ENCODE data around the gene TBX21.

- TF ChIP-seq YY1 (IDR thresholded peaks at IDR 0.05; ENCODE audit: extremely low read depth, insufficient replicate concordance, low read depth, low read length) (no peak), EZH2phosphoT487 (IDR thresholded peaks at IDR 0.05; ENCODE audit: borderline replicate concordance) (no peak), POLR2A (IDR thresholded peaks at IDR 0.05; ENCODE audit: borderline replicate concordance, extremely low read depth, insufficient read depth, insufficient read length) (no peak), CTCF (IDR thresholded peaks at IDR 0.05 in 2 of 3, conservative IDR thresholded peaks at IDR 0.05 in 1 of 3; ENCODE audit: borderline replicate concordance in 1 of 3, insufficient read depth in 1 of 3, low read depth in 2 of 3, low read length in 2 of 3) (peak; percentile 84 to 88 (median 86)), MAX (IDR thresholded peaks at IDR 0.05) (no peak), CEBPB (IDR thresholded peaks at IDR 0.05; ENCODE audit: low read depth) (no peak), POLR2AphosphoS5 (IDR thresholded peaks at IDR 0.05; ENCODE audit: low read depth, low read length) (no peak), EGR1 (IDR thresholded peaks at IDR 0.05; ENCODE audit: low read depth) (no peak)
Measured at GRCh38 chr17:47776330-47777197, 43.5 kb downstream of the TBX21 start.
